KOPT-K1 (cell line): Measurements from ENCODE around the gene ACTA2.

Source experiments
- H3K27ac ChIP-seq: fragments of 200-600 bp; sonication (generic); 2 replicates; pipeline ENCODE4 v1.5.1; 2016; ENCODE audit warnings: antibody characterized with exemption, mild to moderate bottlenecking, low read depth, low read length; ENCODE audit not compliant: poor library complexity, severe bottlenecking
- H3K36me3 ChIP-seq: fragments of 200-600 bp; sonication (generic); 2 replicates; pipeline ENCODE4 v1.5.1; 2017; ENCODE audit warnings: antibody characterized with exemption, mild to moderate bottlenecking, low read length, moderate library complexity; ENCODE audit not compliant: insufficient read depth
- H3K9me3 ChIP-seq: fragments of 200-600 bp; sonication (generic); 2 replicates; pipeline ENCODE4 v1.5.1; 2017; ENCODE audit warnings: antibody characterized with exemption, low read length, mild to moderate bottlenecking; ENCODE audit not compliant: insufficient read depth, poor library complexity, severe bottlenecking

The ACTA2 gene

DNA sequence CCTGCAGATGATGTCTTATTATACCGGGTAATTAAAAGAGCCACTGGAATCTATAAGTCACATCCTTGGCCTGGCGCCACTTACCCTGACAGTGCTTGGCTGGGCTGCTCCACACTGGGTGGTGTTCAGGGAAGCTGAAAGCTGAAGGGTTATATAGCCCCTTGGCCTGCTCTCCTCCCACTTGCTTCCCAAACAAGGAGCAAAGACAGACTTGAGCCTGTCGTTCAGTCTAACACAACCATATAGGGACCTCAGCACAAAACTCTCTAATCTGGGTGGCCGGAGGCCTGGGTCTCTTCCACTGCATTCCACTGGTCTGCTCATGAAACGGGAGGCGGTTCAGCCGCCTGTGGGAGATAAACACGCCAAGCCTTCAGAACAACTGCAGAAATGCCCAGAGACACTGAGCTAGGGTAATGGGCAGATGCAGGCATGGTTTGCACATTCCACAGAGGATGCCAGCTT lies at the start of gene ACTA2:
Gene ACTA2 (minus strand): TSS at position 127 of the 465 bp plus-strand sequence. CDS start 3,843 bp downstream, outside the sequence.
- no peak within 1 kb of the TSS for H3K27ac ChIP-seq
- no peaks in the 10 kb centered on the region; the same call in 1 of the 2 replicates for H3K36me3 ChIP-seq
- H3K9me3 ChIP-seq = no peaks in the 10 kb centered on the region

DNA sequence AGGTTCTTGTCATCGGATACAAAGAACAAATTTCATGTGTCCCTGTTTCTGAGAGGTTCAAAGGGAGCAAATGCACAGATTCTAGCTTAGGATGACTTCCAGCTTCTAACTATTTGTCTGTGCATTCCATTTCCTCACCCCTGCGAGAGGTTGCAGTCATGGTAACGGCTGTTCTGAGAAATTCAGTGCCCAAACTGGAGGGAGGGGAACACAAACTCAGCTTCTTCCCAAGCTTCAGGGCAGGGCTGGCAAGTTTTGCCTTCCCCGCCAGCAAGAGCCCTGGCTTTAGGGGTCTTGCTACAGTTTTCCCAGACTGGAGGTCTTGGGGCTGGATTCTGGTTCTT lies 49.1 kb upstream of the ACTA2 start:
- Histone ChIP-seq H3K27ac (peak overlapping the region; percentile 56), H3K9me3 (no peaks in the 10 kb centered on the region), H3K36me3 (peaks cover 14% of the 10 kb centered on the region)

DNA sequence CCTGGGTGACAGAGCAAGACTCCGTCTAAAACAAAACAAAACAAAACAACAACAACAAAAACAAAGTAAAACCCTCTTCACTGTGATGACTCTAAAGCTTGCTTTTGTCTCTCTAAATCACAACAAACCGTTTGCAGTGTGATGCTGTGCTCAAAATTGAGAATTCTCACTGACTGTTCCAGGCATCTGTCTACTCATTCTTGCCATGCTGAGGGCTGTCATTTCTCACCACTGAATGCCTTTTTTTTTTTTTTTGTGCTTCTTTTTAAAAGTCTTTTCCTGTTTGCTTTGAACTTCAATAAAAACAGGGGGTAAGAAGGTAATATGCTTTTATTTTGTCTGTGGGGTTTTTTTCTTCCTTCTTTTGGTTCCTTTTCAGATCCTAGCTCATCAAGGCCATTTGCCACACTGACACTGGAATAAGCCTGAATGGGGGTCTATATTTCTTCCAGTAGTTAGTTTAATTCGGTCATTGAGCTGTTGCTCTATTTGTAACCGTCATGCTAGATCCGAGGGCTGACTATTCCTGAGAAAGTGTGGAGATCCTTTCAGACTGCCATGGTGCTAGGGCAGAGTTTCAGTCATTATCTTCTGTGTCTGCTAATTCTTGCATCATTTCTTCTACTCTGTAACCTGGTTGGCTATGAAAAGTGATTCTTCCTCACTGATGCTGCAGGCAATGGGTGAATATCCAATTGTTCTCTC lies 48.6 kb upstream of the ACTA2 start:
- H3K27ac ChIP-seq = peak overlapping the region; percentile 56
- H3K36me3 ChIP-seq = peaks cover 14% of the 10 kb centered on the region
- no peaks in the 10 kb centered on the region for H3K9me3 ChIP-seq

DNA sequence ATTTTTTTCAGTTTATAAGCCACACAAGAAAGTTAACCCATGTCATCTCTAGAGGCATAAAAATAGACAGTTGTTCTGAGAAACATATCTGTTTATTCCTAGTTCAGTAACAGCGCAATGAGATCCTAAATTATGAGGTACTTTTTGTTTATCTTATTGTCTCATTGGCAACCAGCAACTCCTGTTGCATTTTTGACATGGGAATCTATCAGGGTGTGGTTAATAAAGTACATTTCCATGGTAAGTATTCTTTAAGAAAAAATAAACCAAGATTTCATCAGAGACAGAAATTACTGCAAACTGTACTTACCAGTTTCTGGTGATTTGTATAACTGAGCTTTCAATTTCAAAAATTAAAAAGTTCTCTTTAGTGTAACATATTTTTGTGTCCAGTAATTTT lies 47.1 kb upstream of the ACTA2 start:
- peaks cover 14% of the 10 kb centered on the region for H3K36me3 ChIP-seq
- H3K9me3 ChIP-seq = no peaks in the 10 kb centered on the region
- H3K27ac ChIP-seq = peak overlapping the region; percentile 56

GRCh38 chr10:88996927-88997326 lies 44.4 kb upstream of the ACTA2 start:
- H3K9me3 ChIP-seq = no peaks in the 10 kb centered on the region
- H3K36me3 ChIP-seq = no peaks in the 10 kb centered on the region
- H3K27ac ChIP-seq = no peak overlapping the region

DNA sequence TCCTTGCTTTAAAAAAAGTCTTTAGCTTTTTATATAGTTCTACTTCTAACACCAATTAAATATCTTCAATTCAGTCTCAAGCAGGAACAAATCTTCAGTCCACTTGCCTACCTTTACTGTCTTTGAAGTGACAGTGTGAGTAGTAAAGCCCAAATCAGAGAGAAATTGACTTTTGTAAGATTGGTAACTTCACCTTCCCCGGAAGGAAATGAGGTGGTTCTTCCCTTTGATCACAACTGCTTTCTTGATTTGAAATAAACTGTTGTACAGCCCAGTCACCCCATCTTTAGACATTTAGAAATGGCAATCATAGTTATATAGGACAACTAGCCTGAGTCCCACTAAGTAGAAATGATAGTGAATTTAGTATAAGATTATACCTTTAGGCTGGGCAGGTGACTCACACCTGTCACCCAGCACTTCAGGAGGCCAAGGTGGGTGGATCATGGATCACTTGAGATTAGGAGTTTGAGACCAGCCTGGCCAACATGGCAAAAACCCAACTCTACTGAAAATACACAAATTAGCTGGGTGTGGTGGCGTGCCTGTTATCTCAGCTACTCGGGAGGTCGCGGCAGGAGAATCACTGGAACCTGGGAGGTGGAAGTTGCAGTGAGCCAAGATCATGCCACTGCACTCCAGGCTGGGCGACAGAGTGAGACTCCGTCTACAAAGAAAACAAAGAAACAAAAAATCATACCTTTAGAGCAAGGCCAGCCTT lies 42.7 kb upstream of the ACTA2 start:
- H3K27ac ChIP-seq = peak overlapping the region; percentile 60

DNA sequence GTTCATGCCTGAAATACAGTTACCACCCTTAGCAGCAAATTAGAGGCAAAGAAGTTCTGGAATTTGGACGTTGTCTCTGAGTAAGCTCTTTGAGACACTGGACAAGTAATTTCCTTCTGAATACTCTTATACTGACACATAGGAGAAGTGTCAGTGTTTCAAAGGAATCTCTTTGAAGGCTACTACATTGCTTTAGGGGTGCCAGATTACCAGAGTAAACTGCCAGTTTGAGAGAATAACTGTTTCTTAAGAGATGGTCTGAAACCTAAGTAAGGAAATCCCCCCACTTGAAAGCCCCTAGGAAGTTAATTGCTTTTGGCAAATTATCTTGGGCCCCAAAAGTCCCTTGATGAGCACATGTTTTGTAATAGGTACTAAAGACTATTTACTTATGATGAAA lies 41.4 kb upstream of the ACTA2 start:
- Histone ChIP-seq H3K27ac (peak overlapping the region; percentile 60), H3K9me3 (no peaks in the 10 kb centered on the region)

More for the DNA sequence above, 42.7 kb upstream of the ACTA2 start:
- Histone ChIP-seq H3K9me3 (no peaks in the 10 kb centered on the region), H3K36me3 (no peaks in the 10 kb centered on the region)

DNA sequence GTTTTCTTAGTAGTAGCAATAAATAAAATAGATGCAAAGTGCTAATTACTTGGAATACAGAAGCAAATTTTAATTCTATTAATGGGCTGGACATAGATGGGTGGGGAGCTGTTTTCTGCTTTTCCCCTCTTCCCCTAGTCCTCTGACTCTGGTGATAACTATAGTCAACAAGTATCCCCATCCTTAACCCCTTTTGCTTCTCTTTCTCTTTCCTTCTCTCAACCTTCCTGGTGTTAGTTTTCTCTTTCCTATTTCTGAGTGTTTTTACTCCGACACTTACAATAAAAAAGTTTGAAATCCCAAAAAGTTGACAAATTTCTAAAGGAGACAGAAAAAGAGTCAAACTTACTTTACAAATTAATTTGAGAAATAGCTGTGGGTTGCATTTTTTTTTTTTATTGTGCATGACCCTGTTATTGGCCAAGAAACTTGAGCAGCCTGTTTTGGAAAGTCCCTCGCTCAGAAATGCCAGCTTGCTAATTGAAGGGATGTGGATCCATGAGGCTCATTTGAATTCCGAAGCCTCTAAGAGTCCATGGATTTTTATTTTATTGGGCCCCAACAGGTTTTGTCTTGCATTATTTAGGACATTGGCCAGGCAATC lies 40.5 kb upstream of the ACTA2 start:
- H3K27ac ChIP-seq = peak overlapping the region; percentile 38
- no peaks in the 10 kb centered on the region for H3K36me3 ChIP-seq
- H3K9me3 ChIP-seq = no peaks in the 10 kb centered on the region

More for the DNA sequence above, 41.4 kb upstream of the ACTA2 start:
- H3K36me3 ChIP-seq = no peaks in the 10 kb centered on the region

DNA sequence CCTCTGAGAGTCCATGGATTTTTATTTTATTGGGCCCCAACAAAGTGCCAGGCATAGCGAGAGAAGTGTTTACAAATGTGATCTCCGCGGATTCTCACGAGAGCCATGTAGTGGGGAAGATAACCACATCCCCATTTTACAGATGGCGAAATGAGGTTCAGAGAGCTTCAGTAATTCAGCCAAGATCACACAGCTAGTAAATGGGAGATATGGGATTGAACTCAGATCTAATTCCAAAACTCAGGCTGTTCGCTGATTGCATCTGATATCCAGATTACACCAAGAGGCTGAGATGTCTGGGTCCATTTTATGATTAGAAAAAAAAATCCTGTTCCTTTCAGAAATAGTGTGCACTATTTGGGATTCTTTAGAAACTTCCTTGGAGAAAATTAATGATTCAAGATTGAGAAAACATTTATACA lies 39.3 kb upstream of the ACTA2 start:
- Histone ChIP-seq H3K36me3 (no peaks in the 10 kb centered on the region), H3K27ac (peak overlapping the region; percentile 83), H3K9me3 (no peaks in the 10 kb centered on the region)

DNA sequence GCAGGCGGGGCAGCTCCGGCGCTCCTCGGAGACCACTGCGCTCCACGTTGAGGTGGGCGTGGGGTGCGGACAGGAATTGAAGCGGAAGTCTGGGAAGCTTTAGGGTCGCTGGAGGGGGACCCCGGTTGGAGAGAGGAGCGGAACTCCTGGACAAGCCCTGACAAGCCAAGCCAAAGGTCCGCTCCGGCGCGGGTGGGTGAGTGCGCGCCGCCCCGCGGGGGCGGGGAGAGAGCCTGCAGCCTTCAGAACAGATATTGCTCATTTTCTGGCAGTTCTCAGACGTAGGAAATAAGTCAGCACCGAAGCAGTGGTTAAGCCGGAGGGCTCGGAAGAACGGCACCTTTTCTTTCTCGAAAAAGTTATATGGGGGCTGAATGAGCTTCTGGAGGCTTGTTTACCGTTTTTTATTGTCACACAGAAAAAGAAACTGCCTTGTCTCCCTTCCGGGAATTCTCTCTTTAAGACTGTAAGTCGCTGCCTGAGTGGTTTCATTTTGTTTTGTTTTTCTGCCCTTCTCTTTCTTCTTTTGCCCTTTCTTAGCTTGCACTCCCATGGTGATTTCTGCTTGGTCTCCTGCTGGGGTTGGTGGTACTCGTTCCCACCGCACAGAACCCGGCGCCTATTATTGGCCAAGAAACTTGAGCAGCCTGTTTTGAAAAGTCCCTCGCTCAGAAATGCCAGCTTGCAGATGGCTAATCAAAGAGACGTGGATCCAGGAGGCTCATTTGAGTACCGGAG lies 38.8 kb upstream of the ACTA2 start:
- Histone ChIP-seq H3K9me3 (no peaks in the 10 kb centered on the region), H3K36me3 (no peaks in the 10 kb centered on the region), H3K27ac (peak overlapping the region; percentile 83)

DNA sequence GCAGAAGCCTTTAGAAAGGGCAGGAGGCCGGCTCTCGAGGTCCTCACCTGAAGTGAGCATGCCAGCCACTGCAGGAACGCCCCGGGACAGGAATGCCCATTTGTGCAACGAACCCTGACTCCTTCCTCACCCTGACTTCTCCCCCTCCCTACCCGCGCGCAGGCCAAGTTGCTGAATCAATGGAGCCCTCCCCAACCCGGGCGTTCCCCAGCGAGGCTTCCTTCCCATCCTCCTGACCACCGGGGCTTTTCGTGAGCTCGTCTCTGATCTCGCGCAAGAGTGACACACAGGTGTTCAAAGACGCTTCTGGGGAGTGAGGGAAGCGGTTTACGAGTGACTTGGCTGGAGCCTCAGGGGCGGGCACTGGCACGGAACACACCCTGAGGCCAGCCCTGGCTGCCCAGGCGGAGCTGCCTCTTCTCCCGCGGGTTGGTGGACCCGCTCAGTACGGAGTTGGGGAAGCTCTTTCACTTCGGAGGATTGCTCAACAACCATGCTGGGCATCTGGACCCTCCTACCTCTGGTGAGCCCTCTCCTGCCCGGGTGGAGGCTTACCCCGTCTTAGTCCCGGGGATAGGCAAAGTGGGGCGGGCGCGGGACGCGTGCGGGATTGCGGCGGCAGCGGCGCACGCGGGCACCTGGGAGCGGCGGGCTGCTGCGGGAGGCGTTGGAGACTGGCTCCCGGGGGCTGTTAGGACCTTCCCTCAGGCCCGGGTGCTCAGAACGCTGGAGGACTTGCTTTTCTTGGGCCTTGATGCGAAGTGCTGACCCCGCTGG lies 38.0 kb upstream of the ACTA2 start, which contains the start of gene FAS:
Gene FAS (plus strand): TSS at position 415 of the 777 bp plus-strand sequence. CDS start 79 bp downstream, at position 494.
- H3K36me3 ChIP-seq = no peaks in the 10 kb centered on the region
- peak within 1 kb of the TSS; percentile 83 for H3K27ac ChIP-seq
- no peaks in the 10 kb centered on the region for H3K9me3 ChIP-seq

DNA sequence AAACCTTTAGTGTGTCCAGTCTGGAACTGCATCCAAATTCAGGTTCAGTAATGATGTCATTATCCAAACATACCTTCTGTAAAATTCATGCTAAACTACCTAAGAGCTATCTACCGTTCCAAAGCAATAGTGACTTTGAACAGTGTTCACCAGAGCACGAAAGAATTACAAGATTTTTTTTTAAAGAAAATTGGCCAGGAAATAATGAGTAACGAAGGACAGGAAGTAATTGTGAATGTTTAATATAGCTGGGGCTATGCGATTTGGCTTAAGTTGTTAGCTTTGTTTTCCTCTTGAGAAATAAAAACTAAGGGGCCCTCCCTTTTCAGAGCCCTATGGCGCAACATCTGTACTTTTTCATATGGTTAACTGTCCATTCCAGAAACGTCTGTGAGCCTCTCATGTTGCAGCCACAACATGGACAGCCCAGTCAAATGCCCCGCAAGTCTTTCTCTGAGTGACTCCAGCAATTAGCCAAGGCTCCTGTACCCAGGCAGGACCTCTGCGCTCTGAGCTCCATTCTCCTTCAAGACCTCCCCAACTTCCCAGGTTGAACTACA lies 37.3 kb upstream of the ACTA2 start:
- no peaks in the 10 kb centered on the region for H3K36me3 ChIP-seq
- H3K27ac ChIP-seq = peak overlapping the region; percentile 83
- no peaks in the 10 kb centered on the region for H3K9me3 ChIP-seq

- Histone ChIP-seq H3K27ac (no peak overlapping the region), H3K9me3 (no peaks in the 10 kb centered on the region), H3K36me3 (no peaks in the 10 kb centered on the region)
These were observed 36.9 kb upstream of the ACTA2 start for GRCh38 chr10:88989423-88989822.

- H3K9me3 ChIP-seq = no peaks in the 10 kb centered on the region
- peak overlapping the region; percentile 43 for H3K27ac ChIP-seq
These were observed 35.3 kb upstream of the ACTA2 start for GRCh38 chr10:88987840-88988239.

More at GRCh38 chr10:88987840-88988239, 35.3 kb upstream of the ACTA2 start:
- no peaks in the 10 kb centered on the region for H3K36me3 ChIP-seq
